HepG2 (cell line): ENCODE measurements around the gene SNED1. TPM values are rescaled to one million over a fixed set of nuclear protein-coding genes. Genes with fewer than 3 reads are reported as not detected.

Source experiments
- ATAC-seq: fragments of 200-7000 bp; cut with Tn5 transposase; 3 replicates; pipeline ENCODE4 v1.9.1; 2020; ENCODE audit warnings: mild to moderate bottlenecking, moderate library complexity
- BruUV-seq: library from RNA; stranded (reverse); fragments of 400-500 nt; replicated peaks from 2 replicates; lab custom pipeline; 2021; lab: Mats Ljungman, UMichigan
- CTCF ChIA-PET: fragments of 300-600 bp; formaldehyde crosslinking; extraction: SDS; loops from one replicate; lab custom pipeline; 2021; ENCODE audit warnings: low total read pairs, inconsistent platforms, low intra/inter-chr PET ratio; lab: Yijun Ruan, JAX
- POLR2A ChIA-PET: fragments of 350-600 bp; sonication (Branson Sonifier 250); formaldehyde crosslinking; loops from one replicate; lab custom pipeline; 2020; ENCODE audit warnings: antibody characterized with exemption, inconsistent platforms; lab: Yijun Ruan, JAX
- DNase-seq: peaks from one replicate; pipeline ENCODE4 v3.0.0-alpha.2; 2015; ENCODE audit warnings: low spot score
- FAIRE-seq: peaks from 3 replicates; lab custom pipeline; 2011; peaks lifted over from hg19 to GRCh38; lab: Jason Lieb, UNC
- H2AFZ ChIP-seq: one replicate; pipeline ENCODE4 v1.6.1; 2011; ENCODE audit warnings: low read length, inconsistent platforms
- H3K27ac ChIP-seq: fragments of 300-600 bp; 3 replicates; pipeline ENCODE4 v1.8.0; 2011; ENCODE audit warnings: mixed run types, mild to moderate bottlenecking, mixed read lengths, low read length, inconsistent platforms; ENCODE audit not compliant: insufficient read depth; ENCODE audit errors: extremely low read length
- H3K27me3 ChIP-seq, 2 experiments: fragments of 200-600 bp in 1 of 2; 2 replicates in 1 of 2; 3 replicates in 1 of 2; pipeline versions ENCODE4 v1.6.0 to v1.8.0; 2011; ENCODE audit warnings: low read length in 2 of 2, mild to moderate bottlenecking in 2 of 2, moderate library complexity in 2 of 2, inconsistent platforms in 1 of 2; ENCODE audit not compliant: insufficient read depth in 2 of 2, control insufficient read depth in 1 of 2
- H3K36me3 ChIP-seq, 2 experiments: fragments of 200-600 bp in 1 of 2; replicated peaks in 1 of 2; 2 replicates in 1 of 2; 3 replicates in 1 of 2; pipeline versions ENCODE4 v1.5.1 to v1.8.0; 2011; ENCODE audit warnings: low read length in 2 of 2, inconsistent platforms in 1 of 2; ENCODE audit not compliant: insufficient read depth in 2 of 2, control insufficient read depth in 1 of 2
- H3K4me1 ChIP-seq: 2 replicates; pipeline ENCODE4 v1.5.1; 2012; ENCODE audit warnings: low read length, inconsistent platforms; ENCODE audit not compliant: insufficient read depth
- H3K4me2 ChIP-seq: 2 replicates; pipeline ENCODE4 v1.6.0; 2011; ENCODE audit warnings: low read depth, low read length, inconsistent platforms
- H3K4me3 ChIP-seq, 3 experiments: fragments of 200-600 bp in 1 of 3; sonication (generic), shearing (Covaris generic) in 1 of 3; replicated peaks in 1 of 3; 2 replicates each; pipeline ENCODE4 v1.5.1; 2011 to 2016; ENCODE audit warnings: low read length in 3 of 3, inconsistent platforms in 2 of 3, low read depth in 2 of 3, mild to moderate bottlenecking in 2 of 3, control low read depth in 1 of 3, mixed read lengths in 1 of 3; ENCODE audit not compliant: insufficient read depth in 1 of 3
- H3K79me2 ChIP-seq: one replicate; pipeline ENCODE4 v1.6.1; 2011; ENCODE audit warnings: low read length, inconsistent platforms; ENCODE audit not compliant: insufficient read depth
- H3K9ac ChIP-seq: 2 replicates; pipeline ENCODE4 v1.6.0; 2011; ENCODE audit warnings: mild to moderate bottlenecking, low read depth, low read length, inconsistent platforms; ENCODE audit not compliant: insufficient read depth
- H3K9me3 ChIP-seq: 2 replicates; pipeline ENCODE4 v1.5.1; 2012; ENCODE audit warnings: mild to moderate bottlenecking, low read length
- H4K20me1 ChIP-seq: 2 replicates; pipeline ENCODE4 v1.6.0; 2011; ENCODE audit warnings: inconsistent platforms, mild to moderate bottlenecking, low read length, moderate library complexity; ENCODE audit not compliant: insufficient read depth
- AKAP8 ChIP-seq: sonication (generic); formaldehyde crosslinking; IDR thresholded peaks from 2 replicates; pipeline ENCODE4 v1.5.1; 2020; ENCODE audit warnings: mild to moderate bottlenecking, missing genetic modification reagents
- NONO ChIP-seq, 2 experiments: fragments of 450-650 bp in 1 of 2; sonication (generic) in 1 of 2; formaldehyde crosslinking in 1 of 2; IDR thresholded peaks in 1 of 2; conservative IDR thresholded peaks in 1 of 2; 2 replicates each; pipeline versions ENCODE4 v1.6.1 to v1.8.0; 2017 to 2022; ENCODE audit warnings: mild to moderate bottlenecking in 1 of 2, missing genetic modification reagents in 1 of 2, moderate library complexity in 1 of 2
- ZFX ChIP-seq: sonication (generic); formaldehyde crosslinking; IDR thresholded peaks from 2 replicates; pipeline ENCODE4 v1.4.0; 2020; ENCODE audit warnings: mild to moderate bottlenecking, low read depth, missing genetic modification reagents, moderate library complexity
- ZMYM4 ChIP-seq: sonication (generic); formaldehyde crosslinking; IDR thresholded peaks from 2 replicates; pipeline ENCODE4 v1.8.1; 2023; ENCODE audit warnings: mild to moderate bottlenecking, missing genetic modification reagents
- ZNF547 ChIP-seq: sonication (generic); formaldehyde crosslinking; IDR thresholded peaks from 2 replicates; pipeline ENCODE4 v1.5.1; 2020; ENCODE audit warnings: mild to moderate bottlenecking, missing genetic modification reagents
- ZNF776 ChIP-seq: sonication (generic); formaldehyde crosslinking; IDR thresholded peaks from 2 replicates; pipeline ENCODE4 v1.4.0; 2020; ENCODE audit warnings: mild to moderate bottlenecking, missing genetic modification reagents
- WGBS: methylation state at CpG from one replicate; pipeline ENCODE4 v1.1.6; 2017; ENCODE audit warnings: low lambda C conversion rate; 5-methylcytosine and 5-hydroxymethylcytosine counted together
- in situ Hi-C: cut with HindIII; loops from 2 replicates; pipeline ENCODE4 v1.10.0; 2017; ENCODE audit warnings: low pct_unique_long_range_greater_than_20kb; ENCODE audit not compliant: extremely low pct_ligation_motif_present
- intact Hi-C: fragments of 100-400 bp; cut with micrococcal nuclease; formaldehyde crosslinking; loops from one replicate; pipeline ENCODE4 v1.10.0; 2022; ENCODE audit not compliant: unreplicated experiment
- polyA plus RNA-seq, 8 experiments: library from polyadenylated mRNA; depleted of rRNA in 3 of 8; stranded (reverse) in 7 of 8; unstranded in 1 of 8; fragments of >200 nt; fragmentation: Illumina TruSeq in 4 of 8; extraction: Trizol in 4 of 8; gene quantifications; 2 replicates each; pipeline versions ENCODE4 v1.2.1 to v1.2.3, GENCODE V29; 2011 to 2016; ENCODE audit warnings: low read depth in 4 of 8, missing spikeins in 1 of 8, mixed read lengths in 1 of 8; ENCODE audit not compliant: insufficient read depth in 1 of 8
- total RNA-seq, 5 experiments: library from RNA; depleted of rRNA; stranded (reverse); fragments of >200 nt; fragmentation: Illumina TruSeq; extraction: Trizol; gene quantifications; 2 replicates each; pipeline ENCODE4 v1.2.3, GENCODE V29; 2016; ENCODE audit warnings: low read depth in 1 of 5
- TF ChIP-seq, protein P1 (sequence below): IDR thresholded peaks from 2 replicates; pipeline ENCODE4 v1.6.1; 2012; ENCODE audit warnings: inconsistent platforms
- TF ChIP-seq, protein P2 (sequence below): sonication (generic); formaldehyde crosslinking; conservative IDR thresholded peaks from 2 replicates; pipeline ENCODE4 v1.8.0; 2022; ENCODE audit warnings: missing genetic modification reagents
- TF ChIP-seq, protein P3 (sequence below): sonication (generic); formaldehyde crosslinking; IDR thresholded peaks from 2 replicates; pipeline ENCODE4 v1.8.0; 2022; ENCODE audit warnings: missing genetic modification reagents, mild to moderate bottlenecking, moderate library complexity, borderline replicate concordance

The SNED1 gene
- total and polyA plus RNA-seq, 2 of the 13 experiments (the other 11 are each of a cell fraction or from before 2014, with no cell fraction given): 0.15 to 0.65 TPM

DNA sequence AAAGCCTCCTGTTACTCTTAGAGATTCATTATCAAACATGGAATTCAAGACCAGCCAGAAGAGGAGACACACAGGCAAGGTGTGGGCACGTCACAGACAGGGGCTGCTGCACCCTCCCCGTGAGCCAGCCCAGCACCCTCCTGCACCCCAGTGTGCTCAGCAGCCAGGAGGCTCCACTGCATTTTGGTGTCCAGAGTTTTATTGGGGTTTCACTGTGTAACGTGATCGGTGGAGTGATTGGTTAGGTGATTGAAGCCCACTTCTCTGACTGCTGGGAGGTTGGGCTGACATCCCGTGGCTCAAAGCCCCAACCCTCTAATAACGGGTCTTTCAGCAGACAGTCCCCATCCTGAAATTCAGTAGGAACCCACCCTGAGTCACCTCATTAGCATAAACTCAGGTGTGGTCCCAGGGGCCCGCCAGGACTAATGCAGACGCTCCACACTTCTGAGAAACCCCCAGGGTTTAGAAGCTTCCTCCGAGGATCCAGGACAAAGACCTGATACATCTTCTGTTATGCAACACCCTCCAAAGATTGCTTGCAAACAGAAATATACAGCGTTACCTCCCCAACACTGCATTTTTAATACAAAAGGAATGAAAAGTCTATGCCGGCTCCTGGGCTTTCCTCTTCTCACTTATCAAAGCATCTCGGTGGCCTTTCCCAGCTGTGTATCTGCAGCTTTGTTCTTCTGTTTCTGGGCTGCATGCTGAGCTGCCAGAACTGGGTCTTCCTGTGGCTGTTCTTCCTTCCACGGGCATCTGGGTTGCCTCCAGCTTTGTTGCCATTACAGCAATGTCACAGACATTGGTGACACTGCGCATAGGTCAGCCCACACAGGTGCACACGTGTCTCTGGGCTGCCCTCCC lies 43.7 kb upstream of the SNED1 start:
- H3K4me1 ChIP-seq: peaks cover 26% of the 10 kb centered on the region
- ATAC-seq (no peak), DNase-seq (no peak), FAIRE-seq (no peak)
- no peak overlapping the region for H3K4me2 ChIP-seq
- TF ChIP-seq ZNF547 (CRISPR knock-in tag) (no peak), NONO (IDR thresholded peaks at IDR 0.05) (no peak), NONO (CRISPR knock-in tag; conservative IDR thresholded peaks at IDR 0.05) (0 out of 2 replicates have a peak, but pooled peaks have one; percentile 6)
- H3K79me2 ChIP-seq: no peaks in the 10 kb centered on the region
- ChIA-PET POLR2A (no interaction called here), CTCF (no interaction called here)
- no peaks in the 10 kb centered on the region for H4K20me1 ChIP-seq
- in situ Hi-C loops (no loop called here), intact Hi-C loops (no loop called here)
- no peaks in the 10 kb centered on the region for H3K36me3 ChIP-seq
- H3K4me3 ChIP-seq: no peak overlapping the region
- WGBS: 33% methylated on average over 14 of the region's 15 CpGs
- H3K9ac ChIP-seq: no peak overlapping the region
- H3K9me3 ChIP-seq: no peaks in the 10 kb centered on the region
- H2AFZ ChIP-seq: no peak overlapping the region
- H3K27me3 ChIP-seq: peaks cover 6 to 47% of the 10 kb centered on the region in 2 experiments; a peak in 4 of 5 replicates
- no TSS peak for BruUV-seq
- no peak overlapping the region for H3K27ac ChIP-seq

DNA sequence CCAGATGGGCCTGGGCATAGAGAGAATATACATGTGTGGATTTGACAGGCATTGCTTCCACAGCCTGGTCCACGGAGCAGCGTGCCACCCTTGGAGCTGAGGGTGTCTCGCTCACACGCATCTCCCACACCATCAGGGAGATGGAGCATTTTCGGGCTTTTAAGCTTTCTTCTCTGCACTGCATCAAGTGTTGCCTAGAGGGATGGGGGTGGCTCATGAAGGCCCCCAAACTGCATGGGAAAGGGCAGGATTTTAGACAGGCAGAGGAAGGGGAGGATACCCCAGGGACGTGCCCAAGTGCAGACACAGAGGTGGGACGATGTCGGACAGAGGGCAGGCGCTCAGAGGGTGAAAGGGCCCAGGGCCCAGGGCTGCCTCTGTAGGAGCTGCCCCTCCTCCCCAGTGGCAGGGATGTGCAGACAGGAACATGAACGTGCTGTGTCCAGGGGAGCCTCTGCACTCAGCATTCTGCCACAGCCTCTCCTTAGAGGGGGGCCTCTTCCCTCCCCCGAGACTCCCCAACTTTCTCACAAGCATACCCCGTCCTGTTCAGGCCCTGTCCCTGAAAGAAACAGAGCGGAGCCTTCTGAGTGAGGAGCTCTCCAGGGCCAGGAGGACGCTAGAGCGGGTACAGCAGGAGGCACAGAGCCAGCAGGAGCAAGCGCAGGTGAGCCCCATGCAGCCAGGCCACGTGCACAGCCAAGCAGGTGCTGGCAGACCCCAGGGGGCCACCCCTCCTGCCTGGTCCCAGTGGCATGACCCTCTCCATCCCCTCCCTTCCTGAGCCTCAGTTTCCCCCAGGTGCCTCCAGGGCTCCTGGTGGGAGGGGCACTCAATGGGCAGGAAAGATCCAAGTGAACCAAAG lies 42.9 kb upstream of the SNED1 start:
- H3K27ac ChIP-seq: no peak overlapping the region
- no peaks in the 10 kb centered on the region for H3K79me2 ChIP-seq
- no peaks in the 10 kb centered on the region for H4K20me1 ChIP-seq
- H3K9ac ChIP-seq: no peak overlapping the region
- peaks cover 6 to 47% of the 10 kb centered on the region in 2 experiments; a peak in 4 of 5 replicates for H3K27me3 ChIP-seq
- in situ Hi-C loops: no loop called here
- ChIA-PET POLR2A (no interaction called here), CTCF (no interaction called here)
- 47% methylated on average over 13 of the region's 17 CpGs for WGBS
- no peak for FAIRE-seq
- H3K4me1 ChIP-seq: peaks cover 35% of the 10 kb centered on the region
- no TSS peak for BruUV-seq
- H3K4me3 ChIP-seq: no peak overlapping the region
- no peak for ATAC-seq
- no peak overlapping the region for H3K4me2 ChIP-seq
- no peaks in the 10 kb centered on the region for H3K36me3 ChIP-seq
- no peaks in the 10 kb centered on the region for H3K9me3 ChIP-seq
- intact Hi-C loops: no loop called here
- no peak for DNase-seq
- no peak overlapping the region for H2AFZ ChIP-seq
- TF ChIP-seq ZNF776 (CRISPR knock-in tag) (0 out of 2 replicates have a peak, but pooled peaks have one; percentile 17), ZMYM4 (0 out of 2 replicates have a peak, but pooled peaks have one; percentile 1), AKAP8 (CRISPR knock-in tag) (peak; percentile 84; the same call in 1 of the 2 replicates), ZFX (CRISPR knock-in tag) (0 out of 2 replicates have a peak, but pooled peaks have one; percentile 17), NONO (IDR thresholded peaks at IDR 0.05) (no peak), NONO (CRISPR knock-in tag; conservative IDR thresholded peaks at IDR 0.05) (0 out of 2 replicates have a peak, but pooled peaks have one; percentile 11)
- TF ChIP-seq, protein P1, sequence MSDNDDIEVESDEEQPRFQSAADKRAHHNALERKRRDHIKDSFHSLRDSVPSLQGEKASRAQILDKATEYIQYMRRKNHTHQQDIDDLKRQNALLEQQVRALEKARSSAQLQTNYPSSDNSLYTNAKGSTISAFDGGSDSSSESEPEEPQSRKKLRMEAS: peak; percentile 30; the same call in 1 of the 2 replicates
- TF ChIP-seq, protein P2, sequence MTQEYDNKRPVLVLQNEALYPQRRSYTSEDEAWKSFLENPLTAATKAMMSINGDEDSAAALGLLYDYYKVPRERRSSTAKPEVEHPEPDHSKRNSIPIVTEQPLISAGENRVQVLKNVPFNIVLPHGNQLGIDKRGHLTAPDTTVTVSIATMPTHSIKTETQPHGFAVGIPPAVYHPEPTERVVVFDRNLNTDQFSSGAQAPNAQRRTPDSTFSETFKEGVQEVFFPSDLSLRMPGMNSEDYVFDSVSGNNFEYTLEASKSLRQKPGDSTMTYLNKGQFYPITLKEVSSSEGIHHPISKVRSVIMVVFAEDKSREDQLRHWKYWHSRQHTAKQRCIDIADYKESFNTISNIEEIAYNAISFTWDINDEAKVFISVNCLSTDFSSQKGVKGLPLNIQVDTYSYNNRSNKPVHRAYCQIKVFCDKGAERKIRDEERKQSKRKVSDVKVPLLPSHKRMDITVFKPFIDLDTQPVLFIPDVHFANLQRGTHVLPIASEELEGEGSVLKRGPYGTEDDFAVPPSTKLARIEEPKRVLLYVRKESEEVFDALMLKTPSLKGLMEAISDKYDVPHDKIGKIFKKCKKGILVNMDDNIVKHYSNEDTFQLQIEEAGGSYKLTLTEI (CRISPR knock-in tag): no peak
- TF ChIP-seq, protein P3, sequence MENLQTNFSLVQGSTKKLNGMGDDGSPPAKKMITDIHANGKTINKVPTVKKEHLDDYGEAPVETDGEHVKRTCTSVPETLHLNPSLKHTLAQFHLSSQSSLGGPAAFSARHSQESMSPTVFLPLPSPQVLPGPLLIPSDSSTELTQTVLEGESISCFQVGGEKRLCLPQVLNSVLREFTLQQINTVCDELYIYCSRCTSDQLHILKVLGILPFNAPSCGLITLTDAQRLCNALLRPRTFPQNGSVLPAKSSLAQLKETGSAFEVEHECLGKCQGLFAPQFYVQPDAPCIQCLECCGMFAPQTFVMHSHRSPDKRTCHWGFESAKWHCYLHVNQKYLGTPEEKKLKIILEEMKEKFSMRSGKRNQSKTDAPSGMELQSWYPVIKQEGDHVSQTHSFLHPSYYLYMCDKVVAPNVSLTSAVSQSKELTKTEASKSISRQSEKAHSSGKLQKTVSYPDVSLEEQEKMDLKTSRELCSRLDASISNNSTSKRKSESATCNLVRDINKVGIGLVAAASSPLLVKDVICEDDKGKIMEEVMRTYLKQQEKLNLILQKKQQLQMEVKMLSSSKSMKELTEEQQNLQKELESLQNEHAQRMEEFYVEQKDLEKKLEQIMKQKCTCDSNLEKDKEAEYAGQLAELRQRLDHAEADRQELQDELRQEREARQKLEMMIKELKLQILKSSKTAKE (CRISPR knock-in tag): no peak
